ENCODE results near the gene PTPN6. TPM values are rescaled to one million over a fixed set of nuclear protein-coding genes. Genes with fewer than 3 reads are reported as not detected.

PTPN6 gene
- total RNA-seq, 1 donor from 2014 or later: 154 TPM

DNA sequence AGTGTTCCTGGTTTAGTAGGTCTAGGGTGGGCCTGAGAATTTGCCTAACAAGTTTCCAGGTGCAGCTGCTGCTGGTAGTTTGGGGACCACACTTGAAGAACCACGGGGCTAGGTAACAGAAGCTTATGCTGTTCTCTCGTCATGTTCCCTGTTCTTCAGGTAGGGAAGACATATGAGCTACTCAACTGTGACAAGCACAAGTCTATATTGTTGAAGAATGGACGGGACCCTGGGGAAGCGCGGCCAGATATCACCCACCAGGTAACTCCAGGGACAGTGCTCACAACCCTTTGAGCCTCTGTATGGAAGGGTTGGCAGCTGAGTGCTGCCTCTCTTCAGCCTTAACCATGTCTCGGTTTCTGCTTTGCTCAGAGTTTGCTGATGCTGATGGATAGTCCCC, 23.0 kb downstream of the PTPN6 start:
- Histone ChIP-seq H3K9me3 (no peaks in the 10 kb centered on the region), H3K4me1 (peaks cover 22% of the 10 kb centered on the region), H3K36me3 (peaks cover 52% of the 10 kb centered on the region), H3K27ac (no peak overlapping the region), H3K4me3 (no peak overlapping the region), H3K27me3 (no peaks in the 10 kb centered on the region)
- no peak for ATAC-seq
- intact Hi-C loops (cut with DNase I): no loop called here
- TF ChIP-seq, protein P1, sequence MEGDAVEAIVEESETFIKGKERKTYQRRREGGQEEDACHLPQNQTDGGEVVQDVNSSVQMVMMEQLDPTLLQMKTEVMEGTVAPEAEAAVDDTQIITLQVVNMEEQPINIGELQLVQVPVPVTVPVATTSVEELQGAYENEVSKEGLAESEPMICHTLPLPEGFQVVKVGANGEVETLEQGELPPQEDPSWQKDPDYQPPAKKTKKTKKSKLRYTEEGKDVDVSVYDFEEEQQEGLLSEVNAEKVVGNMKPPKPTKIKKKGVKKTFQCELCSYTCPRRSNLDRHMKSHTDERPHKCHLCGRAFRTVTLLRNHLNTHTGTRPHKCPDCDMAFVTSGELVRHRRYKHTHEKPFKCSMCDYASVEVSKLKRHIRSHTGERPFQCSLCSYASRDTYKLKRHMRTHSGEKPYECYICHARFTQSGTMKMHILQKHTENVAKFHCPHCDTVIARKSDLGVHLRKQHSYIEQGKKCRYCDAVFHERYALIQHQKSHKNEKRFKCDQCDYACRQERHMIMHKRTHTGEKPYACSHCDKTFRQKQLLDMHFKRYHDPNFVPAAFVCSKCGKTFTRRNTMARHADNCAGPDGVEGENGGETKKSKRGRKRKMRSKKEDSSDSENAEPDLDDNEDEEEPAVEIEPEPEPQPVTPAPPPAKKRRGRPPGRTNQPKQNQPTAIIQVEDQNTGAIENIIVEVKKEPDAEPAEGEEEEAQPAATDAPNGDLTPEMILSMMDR (IDR thresholded peaks at IDR 0.05): no peak
- no peak for DNase-seq

DNA sequence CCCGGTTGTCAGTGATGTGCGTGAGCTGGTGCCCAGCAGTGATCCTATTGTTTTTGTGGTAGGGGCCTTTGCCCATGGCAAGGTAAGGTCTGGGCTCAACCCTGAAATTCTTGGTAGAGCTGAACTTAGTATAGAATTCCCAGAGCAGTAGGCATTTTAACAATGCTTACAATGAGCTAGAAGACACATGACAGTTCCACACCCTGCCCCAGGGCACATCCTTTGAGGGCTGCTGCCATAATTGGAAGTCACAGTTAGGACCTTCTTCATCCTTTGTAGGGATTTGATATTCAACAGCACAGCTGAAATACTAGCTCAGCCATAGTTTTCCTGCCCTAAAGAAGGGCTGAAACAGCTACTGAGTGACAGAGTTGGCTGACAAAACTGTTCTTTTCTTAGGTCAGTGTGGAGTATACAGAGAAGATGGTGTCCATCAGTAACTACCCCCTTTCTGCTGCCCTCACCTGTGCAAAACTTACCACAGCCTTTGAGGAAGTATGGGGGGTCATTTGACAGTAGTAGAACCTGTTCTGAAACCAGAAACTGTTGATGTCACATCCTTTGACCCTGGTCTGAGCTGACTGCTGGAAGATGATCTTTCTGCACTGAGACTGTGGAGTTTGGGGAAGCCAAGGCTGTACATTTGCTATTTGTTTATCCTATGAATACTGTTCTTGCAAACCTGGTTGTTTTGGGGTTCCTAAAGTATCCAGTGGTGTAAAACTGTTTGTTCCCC, 24.3 kb downstream of the PTPN6 start:
- no peak overlapping the region for H3K4me3 ChIP-seq
- no peaks in the 10 kb centered on the region for H3K9me3 ChIP-seq
- TF ChIP-seq, protein P1 (IDR thresholded peaks at IDR 0.05): no peak
- no peak overlapping the region for H3K27ac ChIP-seq
- peaks cover 64% of the 10 kb centered on the region for H3K36me3 ChIP-seq
- ATAC-seq (no peak), DNase-seq (no peak)
- intact Hi-C loops (cut with DNase I): no loop called here
- H3K27me3 ChIP-seq: no peaks in the 10 kb centered on the region
- peaks cover 18% of the 10 kb centered on the region for H3K4me1 ChIP-seq

DNA sequence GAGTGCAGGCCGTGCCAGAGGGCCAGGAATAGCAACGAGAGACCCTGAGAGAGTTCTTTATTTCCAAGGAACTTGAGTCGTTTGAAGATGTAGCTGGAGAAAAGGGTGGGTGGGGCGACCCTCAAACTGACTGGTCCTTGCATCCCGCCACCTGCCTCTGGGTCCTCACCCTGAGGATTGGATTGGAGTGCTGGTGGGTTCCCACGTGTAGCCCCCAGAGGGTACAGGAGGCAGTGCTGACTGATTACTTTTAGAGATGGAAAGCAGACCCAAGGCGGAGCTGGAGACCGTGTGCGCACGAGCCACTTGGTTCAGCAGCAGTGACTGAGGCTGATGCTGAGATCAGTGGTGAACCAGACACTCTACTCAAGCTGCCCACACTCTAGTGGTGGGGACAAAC, 26.5 kb downstream of the PTPN6 start:
- TF ChIP-seq, protein P1 (IDR thresholded peaks at IDR 0.05): no peak
- peaks cover 12% of the 10 kb centered on the region for H3K4me1 ChIP-seq
- intact Hi-C loops (cut with DNase I): no loop called here
- no peaks in the 10 kb centered on the region for H3K9me3 ChIP-seq
- peak overlapping the region; percentile 51 for H3K27ac ChIP-seq
- H3K27me3 ChIP-seq: no peaks in the 10 kb centered on the region
- no peak overlapping the region for H3K4me3 ChIP-seq
- ATAC-seq (no peak), DNase-seq (no peak)
- H3K36me3 ChIP-seq: peaks cover 82% of the 10 kb centered on the region

DNA sequence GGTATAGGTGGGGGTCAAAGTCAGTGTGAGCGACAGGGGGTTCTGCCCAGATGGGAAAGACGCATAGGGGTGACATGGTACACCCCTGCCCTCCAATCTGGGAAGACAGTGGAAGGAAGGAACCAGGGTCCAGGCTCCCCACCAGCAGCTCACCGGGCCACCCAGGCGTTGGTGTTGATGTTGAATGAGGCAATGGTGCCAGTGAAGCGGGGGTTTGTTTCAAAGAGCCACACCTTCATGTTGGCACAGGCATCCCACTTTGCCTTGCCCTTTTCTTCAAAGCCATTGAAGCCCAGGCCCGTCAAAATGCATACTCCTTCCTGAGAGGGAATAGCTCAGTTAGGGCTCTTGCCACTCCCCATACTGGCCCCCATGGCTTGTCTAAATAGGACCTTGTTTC, 27.0 kb downstream of the PTPN6 start:
- H3K27ac ChIP-seq: peak overlapping the region; percentile 51

DNA sequence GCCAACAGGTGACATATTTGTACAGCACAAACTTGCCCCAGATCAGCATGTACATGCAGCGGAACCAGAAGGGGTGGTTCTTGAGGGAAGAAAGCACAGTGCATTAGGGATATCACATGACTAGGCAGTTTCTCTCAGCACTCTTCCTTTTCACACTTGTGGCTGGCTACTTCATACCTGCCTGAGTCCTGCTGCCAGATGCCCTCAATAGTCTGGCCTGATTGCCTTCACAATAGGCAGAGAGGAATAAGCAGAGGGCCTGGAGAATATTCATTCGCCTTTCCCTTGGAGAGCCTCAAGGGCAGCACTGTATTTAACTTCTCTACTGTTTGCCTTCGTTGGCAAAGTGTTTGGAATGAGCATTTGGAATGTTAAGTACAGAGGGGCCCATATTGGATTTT, 27.5 kb downstream of the PTPN6 start:
- Histone ChIP-seq H3K36me3 (peaks cover 90% of the 10 kb centered on the region), H3K27ac (peak overlapping the region; percentile 55)

More for the DNA sequence above, 27.0 kb downstream of the PTPN6 start:
- ATAC-seq: no peak
- no peak overlapping the region for H3K4me3 ChIP-seq
- intact Hi-C loops (cut with DNase I): no loop called here
- DNase-seq: no peak
- peaks cover 12% of the 10 kb centered on the region for H3K4me1 ChIP-seq
- no peaks in the 10 kb centered on the region for H3K9me3 ChIP-seq
- peaks cover 87% of the 10 kb centered on the region for H3K36me3 ChIP-seq
- TF ChIP-seq, protein P1 (IDR thresholded peaks at IDR 0.05): no peak
- no peaks in the 10 kb centered on the region for H3K27me3 ChIP-seq

More for the DNA sequence above, 27.5 kb downstream of the PTPN6 start:
- TF ChIP-seq, protein P1 (IDR thresholded peaks at IDR 0.05): no peak
- ATAC-seq (peak; percentile 86), DNase-seq (no peak)
- Histone ChIP-seq H3K9me3 (no peaks in the 10 kb centered on the region), H3K27me3 (no peaks in the 10 kb centered on the region), H3K4me3 (no peak overlapping the region), H3K4me1 (peaks cover 12% of the 10 kb centered on the region)
- intact Hi-C loops (cut with DNase I): no loop called here
